Measurements from ENCODE around the gene TSPAN12. TPM values are rescaled to one million over a fixed set of nuclear protein-coding genes. Genes with fewer than 3 reads are reported as not detected.

TSPAN12 gene
- total and polyA plus RNA-seq, 2 experiments from 2014 or later: 3.7 to 9.3 TPM

GRCh38 chr7:120833546-120833945 lies 24.4 kb downstream of the TSPAN12 start:
- no peak overlapping the region for H3K27ac ChIP-seq
- H3K27me3 ChIP-seq: no peaks in the 10 kb centered on the region
- no peaks in the 10 kb centered on the region for H3K9me3 ChIP-seq (ENCODE audit: low read depth)
- no peaks in the 10 kb centered on the region for H3K36me3 ChIP-seq
- TF ChIP-seq CTCF (IDR thresholded peaks at IDR 0.05; ENCODE audit: low read depth, low read length): no peak
- DNase-seq (ENCODE audit: low read depth in 1 of 2, low spot score in 1 of 2): no peak
- no peaks in the 10 kb centered on the region for H3K4me1 ChIP-seq (ENCODE audit: low read depth)
- H3K4me3 ChIP-seq: no peak overlapping the region

GRCh38 chr7:120832803-120833202 lies 25.1 kb downstream of the TSPAN12 start:
- TF ChIP-seq CTCF (IDR thresholded peaks at IDR 0.05; ENCODE audit: low read depth, low read length): no peak
- Histone ChIP-seq H3K36me3 (no peaks in the 10 kb centered on the region), H3K27ac (no peak overlapping the region), H3K27me3 (no peaks in the 10 kb centered on the region), H3K9me3 (ENCODE audit: low read depth) (no peaks in the 10 kb centered on the region), H3K4me3 (no peak overlapping the region), H3K4me1 (ENCODE audit: low read depth) (no peaks in the 10 kb centered on the region)
- no peak for DNase-seq (ENCODE audit: low read depth in 1 of 2, low spot score in 1 of 2)

- no peaks in the 10 kb centered on the region for H3K4me1 ChIP-seq (ENCODE audit: low read depth)
- no peaks in the 10 kb centered on the region for H3K36me3 ChIP-seq
- no peak overlapping the region for H3K4me3 ChIP-seq
- H3K27me3 ChIP-seq: no peaks in the 10 kb centered on the region
- TF ChIP-seq CTCF (IDR thresholded peaks at IDR 0.05; ENCODE audit: low read depth, low read length): no peak
- H3K27ac ChIP-seq: no peak overlapping the region
- no peaks in the 10 kb centered on the region for H3K9me3 ChIP-seq (ENCODE audit: low read depth)
- DNase-seq (ENCODE audit: low read depth in 1 of 2, low spot score in 1 of 2): no peak
Observed at GRCh38 chr7:120831260-120831659, 26.7 kb downstream of the TSPAN12 start.

- Histone ChIP-seq H3K27ac (no peak overlapping the region), H3K27me3 (no peaks in the 10 kb centered on the region), H3K4me3 (no peak overlapping the region), H3K9me3 (ENCODE audit: low read depth) (no peaks in the 10 kb centered on the region), H3K4me1 (ENCODE audit: low read depth) (no peaks in the 10 kb centered on the region), H3K36me3 (no peaks in the 10 kb centered on the region)
- no peak for TF ChIP-seq CTCF (IDR thresholded peaks at IDR 0.05; ENCODE audit: low read depth, low read length)
- DNase-seq (ENCODE audit: low read depth in 1 of 2, low spot score in 1 of 2): no peak
Observed at GRCh38 chr7:120829487-120829886, 28.5 kb downstream of the TSPAN12 start.

- no peaks in the 10 kb centered on the region for H3K9me3 ChIP-seq (ENCODE audit: low read depth)
Observed at GRCh38 chr7:120828528-120828927, 29.4 kb downstream of the TSPAN12 start.

More at GRCh38 chr7:120828528-120828927, 29.4 kb downstream of the TSPAN12 start:
- TF ChIP-seq CTCF (IDR thresholded peaks at IDR 0.05; ENCODE audit: low read depth, low read length): no peak
- Histone ChIP-seq H3K4me3 (no peak overlapping the region), H3K36me3 (no peaks in the 10 kb centered on the region), H3K27ac (no peak overlapping the region), H3K27me3 (no peaks in the 10 kb centered on the region), H3K4me1 (ENCODE audit: low read depth) (no peaks in the 10 kb centered on the region)
- no peak for DNase-seq (ENCODE audit: low read depth in 1 of 2, low spot score in 1 of 2)

Measured in cardiac muscle cell (in vitro differentiated cells and primary cell).